Renal cortex interstitium (tissue), 11 donors: ENCODE data around the gene WFIKKN2. TPM values are rescaled to one million over a fixed set of nuclear protein-coding genes. Genes with fewer than 3 reads are reported as not detected.

Source experiments
- DNase-seq, 11 donors: peaks; one replicate each; pipeline ENCODE4 v3.0.0-alpha.2; 2013; ENCODE audit warnings: low read depth in 9 of 11, low spot score in 4 of 11; ENCODE audit errors: extremely low read depth in 1 of 11
- polyA plus RNA-seq, 3 donors: library from polyadenylated mRNA; unstranded; fragments of 120-200 nt; gene quantifications; one replicate each; pipeline ENCODE4 v1.2.1, GENCODE V29; 2013; ENCODE audit not compliant: insufficient read length in 3 of 3

WFIKKN2 gene
- polyA plus RNA-seq, 3 donors: 1.1 to 1.4 (median 1.3) TPM

DNA sequence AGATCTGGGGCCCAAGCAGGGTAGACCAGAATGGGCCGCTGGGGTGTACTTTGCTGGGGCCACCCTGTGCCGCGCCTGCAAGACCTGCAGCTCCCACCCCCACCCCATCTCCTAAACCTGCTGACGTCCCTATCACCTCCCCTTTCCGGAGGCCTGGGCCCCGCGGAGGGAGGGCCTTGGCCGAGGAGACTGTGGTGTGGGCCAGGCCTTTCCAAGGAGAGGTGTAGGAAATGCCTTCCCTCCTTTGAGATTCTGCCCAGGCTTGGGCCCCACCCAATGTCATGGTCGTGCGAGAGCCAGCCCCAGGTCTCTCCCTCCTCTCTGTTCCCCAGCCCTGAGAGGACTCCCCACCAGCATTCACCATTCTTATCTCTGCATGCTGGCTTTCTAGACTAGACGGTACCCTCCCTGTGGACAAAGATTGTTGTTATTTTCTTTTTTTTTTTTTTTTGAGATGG lies 3.9 kb upstream of the WFIKKN2 start:
- no peak for DNase-seq

DNA sequence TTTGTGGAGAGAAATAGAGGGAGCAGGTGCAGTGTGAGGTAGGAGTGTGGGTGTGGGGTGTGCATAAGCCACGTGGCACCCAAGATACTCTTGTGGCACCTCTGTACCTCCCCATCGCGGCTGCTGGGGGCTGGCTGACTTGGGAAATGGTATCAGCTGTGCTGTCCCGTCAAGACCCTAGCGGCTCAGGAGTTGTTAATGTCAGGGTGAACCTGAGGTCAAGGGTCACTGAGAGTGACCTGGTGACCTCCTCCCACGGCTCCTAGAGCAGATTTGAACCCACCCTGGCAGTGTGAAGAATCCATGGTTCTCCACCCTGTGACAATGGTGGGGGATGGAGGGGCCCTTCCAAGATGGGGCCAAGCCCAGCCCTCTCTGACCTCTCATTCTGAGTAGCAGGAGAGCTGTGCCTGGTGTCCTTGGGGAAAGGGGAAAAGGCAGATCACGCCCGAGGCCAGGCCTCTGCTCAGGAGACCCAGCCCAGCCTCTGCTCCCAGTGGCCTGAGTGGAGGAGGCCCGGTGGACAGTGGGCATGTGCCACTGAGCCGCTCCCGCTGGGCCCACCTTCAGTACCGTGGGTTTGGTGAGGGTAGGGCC lies 3.0 kb upstream of the WFIKKN2 start:
- no peak for DNase-seq

DNA sequence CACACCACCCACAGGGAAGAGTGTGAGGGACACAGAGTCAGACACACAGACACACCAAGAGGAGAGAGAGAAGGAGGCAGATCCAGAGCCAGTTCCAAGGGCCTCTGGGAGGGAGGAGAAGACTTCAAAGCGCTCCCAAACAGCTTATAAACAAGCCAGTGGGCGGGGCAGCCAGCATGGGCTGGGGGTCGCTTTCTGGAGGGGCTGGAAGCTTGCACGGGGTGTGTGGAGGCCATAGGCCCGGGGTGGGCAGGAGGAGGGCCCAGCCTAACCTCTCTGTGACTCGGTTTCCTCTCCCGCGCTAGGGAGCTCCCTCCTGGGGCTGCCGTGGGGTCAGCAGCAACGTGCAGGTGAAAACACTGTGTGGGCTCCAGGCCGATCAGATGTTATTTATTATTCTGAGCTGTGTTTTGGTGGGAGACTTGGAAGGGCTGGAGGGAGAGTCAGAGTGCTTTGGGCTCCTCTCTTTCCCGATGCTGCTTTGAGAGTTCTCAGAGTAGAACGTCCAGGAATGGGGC lies 2.5 kb upstream of the WFIKKN2 start:
- DNase-seq: no peak

DNA sequence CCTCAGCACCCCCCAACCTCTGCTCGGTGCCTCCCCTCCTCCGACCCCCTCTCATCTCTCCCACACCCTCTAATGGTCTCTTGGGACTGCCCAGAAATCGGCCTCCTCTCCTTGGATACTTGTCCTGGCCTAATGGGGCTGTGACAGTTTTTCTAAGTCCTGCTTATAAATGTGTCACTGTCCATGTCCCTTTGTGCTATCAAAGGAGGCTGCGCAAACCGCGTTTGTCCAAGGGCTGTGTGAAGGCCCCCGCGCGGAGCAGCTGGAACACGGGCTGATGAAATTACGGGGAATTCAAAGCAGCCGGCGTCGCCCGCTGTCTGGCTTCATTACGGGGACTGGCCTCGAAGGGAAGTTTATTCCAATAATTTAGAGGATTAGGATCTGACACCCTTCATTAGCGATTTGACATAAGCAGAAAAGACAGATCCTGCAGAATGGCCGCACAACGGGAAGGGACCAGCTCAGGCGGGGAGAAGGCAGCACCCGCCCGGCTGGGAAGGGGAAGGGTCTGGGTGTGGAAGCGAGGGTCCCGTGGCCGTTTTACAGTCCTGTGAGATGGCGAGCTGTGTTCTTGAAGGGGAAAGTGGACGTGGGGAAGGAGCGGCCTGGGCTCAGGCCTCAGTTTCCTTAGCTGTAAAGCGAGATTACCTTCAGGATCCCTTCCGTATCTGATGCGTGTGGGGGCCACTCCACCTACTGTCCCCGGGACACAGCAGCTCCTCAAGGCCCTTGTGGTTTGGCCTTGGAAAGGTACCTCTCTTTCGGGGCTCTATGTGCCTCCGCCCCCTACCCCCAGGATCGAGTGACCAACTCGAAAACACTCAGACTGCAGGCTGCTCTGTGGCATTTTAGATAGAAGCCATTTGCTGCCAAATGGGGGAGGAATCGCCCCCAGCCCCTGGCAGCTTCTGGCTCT lies 1.6 kb upstream of the WFIKKN2 start:
- peak in 1 of 11 donors; percentile 37 for DNase-seq

DNA sequence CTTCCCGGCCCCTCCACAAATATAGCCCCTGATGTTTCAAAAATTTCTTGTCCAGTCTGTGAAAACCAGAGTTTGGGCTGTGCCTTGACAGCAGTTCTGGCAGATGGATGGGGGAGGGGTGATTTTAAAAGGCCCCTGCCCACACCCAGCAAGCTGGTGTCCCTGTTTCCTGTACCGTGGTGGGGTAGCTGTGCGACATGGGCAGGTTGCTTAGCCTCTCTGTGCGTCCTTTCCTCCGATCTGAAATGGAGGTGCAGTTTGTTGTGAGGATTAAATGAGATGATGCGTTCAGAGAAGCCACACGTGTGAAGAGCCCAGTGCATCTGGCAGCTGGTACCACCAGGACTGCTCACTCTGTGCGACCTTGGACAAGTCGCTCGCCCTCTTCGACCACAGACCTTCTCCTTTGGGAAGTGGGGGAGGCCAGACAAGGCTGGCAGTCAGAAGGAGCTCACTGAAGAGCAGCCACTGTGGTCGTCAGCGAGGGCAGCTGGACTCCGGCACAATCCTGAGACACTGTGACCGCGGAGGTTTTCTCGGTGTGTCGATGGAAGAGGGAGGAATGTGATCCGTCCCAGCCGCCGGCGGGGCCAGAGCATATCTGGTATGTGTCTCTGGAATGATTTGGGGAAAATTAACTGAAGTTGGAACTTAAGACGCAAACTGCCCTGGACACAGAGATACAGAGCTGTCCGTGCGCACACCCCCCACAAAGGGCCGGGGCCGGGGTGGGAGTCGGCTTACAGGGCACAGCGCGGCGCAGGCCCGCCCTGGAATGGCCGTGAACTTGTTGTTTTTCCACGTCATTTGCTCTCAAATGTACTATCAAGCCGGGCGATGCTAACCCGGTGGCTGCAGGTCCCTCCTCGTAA lies 721 bp upstream of the WFIKKN2 start:
- peak in 4 of 11 donors; percentile 37 to 62 (median 47) for DNase-seq

DNA sequence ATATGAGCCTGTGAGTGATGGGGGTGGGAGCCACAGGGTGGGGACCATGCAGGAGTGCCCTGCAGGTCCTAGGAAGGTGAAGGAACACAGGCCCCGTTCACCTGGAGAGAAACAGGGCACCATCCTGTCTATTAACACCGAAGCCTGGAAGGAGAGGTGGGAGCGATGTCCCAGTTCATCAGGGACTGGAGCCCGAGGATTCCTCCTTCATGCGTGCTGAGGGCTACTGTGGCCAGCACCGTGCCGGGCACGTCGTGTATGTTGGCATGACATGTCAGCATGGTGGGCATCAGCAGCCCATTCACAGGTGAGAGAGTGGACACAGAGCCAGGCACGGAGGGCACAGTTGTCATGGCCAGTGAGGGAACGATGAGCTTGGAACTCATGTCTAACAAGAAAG lies 1.4 kb downstream of the WFIKKN2 start:
- no peak for DNase-seq

DNA sequence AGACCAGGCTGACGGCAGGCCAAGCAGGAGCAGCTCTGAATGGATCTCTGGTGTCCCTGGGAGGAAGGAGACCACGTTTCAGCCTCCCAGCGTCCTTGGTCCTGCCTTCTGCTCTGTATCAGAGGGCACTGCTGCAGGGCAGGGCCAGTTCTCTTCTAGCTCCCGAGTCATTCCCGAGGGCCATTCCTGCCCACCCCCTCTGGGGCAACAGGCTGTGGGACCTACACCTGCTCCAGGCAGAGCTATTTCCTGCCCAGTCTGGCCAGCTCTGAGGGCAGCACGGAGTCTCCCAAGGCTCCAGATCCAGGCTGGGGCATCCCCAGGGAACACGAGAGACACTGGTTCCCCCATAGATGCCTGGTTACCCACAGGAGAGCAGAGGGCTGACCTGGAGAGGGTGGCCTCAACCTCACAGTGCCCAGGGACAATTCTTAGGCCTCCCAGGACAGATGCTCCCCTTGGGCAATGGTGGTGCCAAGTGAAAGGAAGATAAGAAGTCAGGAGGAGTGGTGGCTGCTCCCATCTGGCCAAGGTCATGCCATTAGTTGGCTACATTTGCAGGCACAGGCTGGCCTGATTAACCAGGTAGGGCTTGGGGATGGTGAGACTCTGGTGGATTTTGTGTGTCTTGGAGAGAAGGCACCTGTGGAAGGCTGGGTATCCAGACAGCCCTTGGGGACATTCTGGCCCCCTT lies 2.0 kb downstream of the WFIKKN2 start:
- no peak for DNase-seq

DNA sequence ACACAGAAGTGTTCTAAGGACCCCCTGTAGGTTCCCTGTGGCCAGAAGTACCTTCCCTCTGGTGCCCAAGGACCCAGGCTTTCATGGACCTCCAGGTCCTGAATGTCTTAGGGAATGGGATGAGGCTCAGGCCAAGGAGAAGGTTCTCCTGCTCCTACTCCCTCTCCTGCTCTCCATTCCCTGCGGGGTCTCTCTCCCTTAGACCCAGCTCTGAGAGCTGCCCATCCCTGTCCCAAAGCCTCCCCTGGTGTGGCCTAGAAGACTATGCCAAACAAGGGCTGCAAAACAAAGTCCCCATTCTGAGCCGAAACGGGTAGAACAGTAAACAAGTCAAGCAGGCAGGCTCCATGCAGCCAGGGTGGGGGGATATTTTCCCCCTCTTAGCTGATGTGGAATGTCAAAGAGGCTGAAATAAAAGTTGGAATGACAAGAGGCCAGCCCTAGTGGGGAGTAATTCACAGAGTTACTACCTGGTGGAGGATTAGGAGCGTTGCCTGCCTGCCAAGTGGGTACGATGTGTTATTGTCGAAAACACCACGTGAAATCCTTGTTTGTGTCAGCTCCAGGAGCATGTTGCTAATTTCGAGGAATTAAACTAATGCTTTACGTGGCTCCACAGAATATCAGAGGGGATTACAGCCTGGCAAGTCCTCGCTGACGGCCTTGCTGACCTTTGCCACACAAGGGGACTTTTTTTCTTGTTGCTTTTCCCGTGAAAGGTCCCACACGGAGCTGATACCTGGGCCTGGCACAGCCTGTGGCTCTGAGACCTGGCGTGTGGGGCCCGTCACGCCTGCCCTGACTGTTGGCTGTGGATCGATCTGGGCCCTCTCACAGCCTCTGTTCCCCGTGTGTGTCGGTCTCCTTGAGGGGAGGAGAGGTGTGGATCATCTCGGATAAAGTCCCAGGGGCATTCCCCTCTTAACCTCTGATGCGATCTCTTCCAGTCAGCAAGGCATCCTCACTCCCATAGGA lies 2.9 kb downstream of the WFIKKN2 start:
- no peak for DNase-seq

DNA sequence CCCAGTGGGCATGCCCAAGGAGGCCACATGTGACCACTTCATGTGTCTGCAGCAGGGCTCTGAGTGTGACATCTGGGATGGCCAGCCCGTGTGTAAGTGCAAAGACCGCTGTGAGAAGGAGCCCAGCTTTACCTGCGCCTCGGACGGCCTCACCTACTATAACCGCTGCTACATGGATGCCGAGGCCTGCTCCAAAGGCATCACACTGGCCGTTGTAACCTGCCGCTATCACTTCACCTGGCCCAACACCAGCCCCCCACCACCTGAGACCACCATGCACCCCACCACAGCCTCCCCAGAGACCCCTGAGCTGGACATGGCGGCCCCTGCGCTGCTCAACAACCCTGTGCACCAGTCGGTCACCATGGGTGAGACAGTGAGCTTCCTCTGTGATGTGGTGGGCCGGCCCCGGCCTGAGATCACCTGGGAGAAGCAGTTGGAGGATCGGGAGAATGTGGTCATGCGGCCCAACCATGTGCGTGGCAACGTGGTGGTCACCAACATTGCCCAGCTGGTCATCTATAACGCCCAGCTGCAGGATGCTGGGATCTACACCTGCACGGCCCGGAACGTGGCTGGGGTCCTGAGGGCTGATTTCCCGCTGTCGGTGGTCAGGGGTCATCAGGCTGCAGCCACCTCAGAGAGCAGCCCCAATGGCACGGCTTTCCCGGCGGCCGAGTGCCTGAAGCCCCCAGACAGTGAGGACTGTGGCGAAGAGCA lies 4.4 kb downstream of the WFIKKN2 start:
- no peak for DNase-seq

DNA sequence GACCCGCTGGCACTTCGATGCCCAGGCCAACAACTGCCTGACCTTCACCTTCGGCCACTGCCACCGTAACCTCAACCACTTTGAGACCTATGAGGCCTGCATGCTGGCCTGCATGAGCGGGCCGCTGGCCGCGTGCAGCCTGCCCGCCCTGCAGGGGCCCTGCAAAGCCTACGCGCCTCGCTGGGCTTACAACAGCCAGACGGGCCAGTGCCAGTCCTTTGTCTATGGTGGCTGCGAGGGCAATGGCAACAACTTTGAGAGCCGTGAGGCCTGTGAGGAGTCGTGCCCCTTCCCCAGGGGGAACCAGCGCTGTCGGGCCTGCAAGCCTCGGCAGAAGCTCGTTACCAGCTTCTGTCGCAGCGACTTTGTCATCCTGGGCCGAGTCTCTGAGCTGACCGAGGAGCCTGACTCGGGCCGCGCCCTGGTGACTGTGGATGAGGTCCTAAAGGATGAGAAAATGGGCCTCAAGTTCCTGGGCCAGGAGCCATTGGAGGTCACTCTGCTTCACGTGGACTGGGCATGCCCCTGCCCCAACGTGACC lies 5.0 kb downstream of the WFIKKN2 start:
- DNase-seq: no peak

DNA sequence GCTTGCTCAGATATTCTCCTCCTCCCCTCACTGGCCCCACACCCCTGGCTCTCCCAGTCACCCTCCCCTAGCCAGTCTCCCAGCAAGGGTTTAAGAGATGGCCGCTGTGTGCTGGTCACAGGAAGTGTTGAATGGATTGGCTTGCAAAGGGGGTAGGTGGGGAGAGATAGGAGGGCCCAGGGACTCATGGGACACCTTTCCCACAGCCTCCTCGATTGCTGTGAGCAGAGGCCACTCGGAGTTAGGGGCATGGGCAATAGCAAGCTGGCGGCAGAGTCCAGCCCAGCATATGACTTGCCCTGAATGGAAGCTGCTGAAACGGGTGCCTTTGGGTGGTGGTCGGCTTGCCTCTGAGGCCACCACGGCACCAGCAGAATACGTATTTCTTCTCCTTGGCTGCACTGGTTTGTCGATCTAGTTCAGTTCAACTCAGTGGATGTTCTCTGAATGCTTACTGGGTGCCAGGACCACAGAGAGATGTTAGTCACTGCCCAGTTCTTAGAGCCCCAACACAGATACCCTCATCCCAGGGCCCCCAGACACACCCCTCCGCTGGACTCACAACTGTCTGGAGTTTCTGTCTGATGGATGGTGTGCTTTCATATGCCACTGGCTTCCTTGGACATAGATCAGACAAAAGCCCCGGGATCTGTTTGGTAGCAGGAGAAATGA lies 6.0 kb downstream of the WFIKKN2 start:
- no peak for DNase-seq

DNA sequence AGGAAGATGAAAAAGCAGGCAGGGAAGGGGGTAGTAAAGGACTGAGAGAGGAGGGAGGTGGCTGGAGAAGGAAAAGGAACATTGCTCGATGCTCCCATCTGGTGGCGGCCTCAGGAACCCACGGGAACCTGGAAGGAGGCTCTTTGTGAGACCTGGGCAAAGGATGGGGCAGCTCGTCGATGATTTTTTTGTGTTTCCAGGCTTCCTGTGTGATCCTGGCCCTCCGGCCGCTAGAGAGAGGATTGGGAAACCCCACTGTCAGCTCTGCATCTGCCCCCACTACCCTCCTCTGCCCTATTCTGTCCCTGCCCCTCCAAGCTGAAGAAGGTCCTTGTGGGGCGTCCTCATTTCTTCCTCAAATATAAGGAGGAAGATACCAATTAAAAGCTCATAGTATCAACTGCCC lies 6.6 kb downstream of the WFIKKN2 start:
- peak in 5 of 11 donors; percentile 38 to 67 (median 61) for DNase-seq

DNA sequence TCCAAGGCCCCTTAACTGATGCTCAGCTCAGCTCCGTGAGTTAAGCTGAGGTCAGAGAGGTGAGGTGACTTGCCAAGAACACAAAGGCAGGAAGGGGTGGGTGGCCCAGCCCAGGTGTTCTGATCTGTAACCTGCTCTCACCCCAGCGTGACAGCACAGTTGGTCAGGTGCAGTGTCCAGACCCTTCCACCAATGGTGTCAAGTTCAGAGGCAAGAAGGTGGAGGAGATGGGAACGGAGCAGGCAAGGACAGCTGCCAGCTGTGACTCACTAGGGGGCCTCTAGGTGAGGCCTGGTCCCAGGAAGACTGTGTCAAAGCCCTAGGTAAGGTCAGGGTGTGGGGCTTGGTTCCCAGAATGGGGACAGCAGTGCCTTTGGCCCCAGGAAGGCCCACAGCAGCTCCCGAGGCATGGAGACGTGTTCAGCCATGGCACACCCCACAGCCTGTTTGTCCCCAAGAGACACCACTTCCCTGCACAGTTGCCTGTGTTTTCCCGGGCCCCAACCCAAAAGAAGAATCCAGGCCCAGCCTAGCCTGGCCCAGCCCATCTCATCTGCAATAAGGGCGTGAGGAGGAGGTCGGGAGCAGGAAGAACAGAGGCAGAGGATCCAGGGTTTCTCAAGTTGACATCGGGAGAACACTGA lies 7.2 kb downstream of the WFIKKN2 start:
- no peak for DNase-seq

DNA sequence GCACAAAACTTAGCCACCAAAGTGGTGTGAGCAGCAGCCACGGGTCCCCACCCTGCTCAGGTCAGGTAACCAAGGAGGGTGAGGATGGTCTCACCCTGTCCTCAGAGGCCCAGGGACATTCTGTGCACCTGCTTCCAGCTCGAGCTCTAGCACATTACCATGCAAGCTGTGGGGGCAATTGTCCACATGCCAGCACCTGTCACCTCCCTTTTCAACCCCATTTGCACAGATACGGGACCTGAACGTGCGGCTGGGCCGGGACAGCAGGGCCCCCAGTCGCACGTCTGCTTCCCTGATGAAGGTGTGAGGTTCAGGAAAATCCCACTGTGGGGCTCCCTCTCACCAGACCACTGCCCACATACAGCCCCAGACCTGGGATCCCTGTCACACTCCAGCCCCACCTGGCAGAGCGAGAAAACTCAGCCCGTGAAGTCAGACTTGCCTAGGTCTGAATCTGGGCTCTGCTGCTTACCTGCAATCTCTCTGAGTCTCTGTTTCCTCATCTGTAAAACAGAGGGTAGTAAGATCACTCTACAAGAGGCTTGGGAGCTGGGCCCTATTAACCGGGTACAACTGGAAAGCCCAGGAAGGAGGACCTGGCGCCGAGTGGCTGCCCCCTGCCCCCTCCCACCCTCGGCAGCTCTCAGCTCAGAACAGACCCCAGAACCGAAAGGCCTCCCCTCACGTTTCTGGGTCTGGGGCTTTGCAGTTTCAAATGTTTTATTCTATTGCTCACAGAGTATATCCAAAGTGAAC lies 7.9 kb downstream of the WFIKKN2 start:
- no peak for DNase-seq

DNA sequence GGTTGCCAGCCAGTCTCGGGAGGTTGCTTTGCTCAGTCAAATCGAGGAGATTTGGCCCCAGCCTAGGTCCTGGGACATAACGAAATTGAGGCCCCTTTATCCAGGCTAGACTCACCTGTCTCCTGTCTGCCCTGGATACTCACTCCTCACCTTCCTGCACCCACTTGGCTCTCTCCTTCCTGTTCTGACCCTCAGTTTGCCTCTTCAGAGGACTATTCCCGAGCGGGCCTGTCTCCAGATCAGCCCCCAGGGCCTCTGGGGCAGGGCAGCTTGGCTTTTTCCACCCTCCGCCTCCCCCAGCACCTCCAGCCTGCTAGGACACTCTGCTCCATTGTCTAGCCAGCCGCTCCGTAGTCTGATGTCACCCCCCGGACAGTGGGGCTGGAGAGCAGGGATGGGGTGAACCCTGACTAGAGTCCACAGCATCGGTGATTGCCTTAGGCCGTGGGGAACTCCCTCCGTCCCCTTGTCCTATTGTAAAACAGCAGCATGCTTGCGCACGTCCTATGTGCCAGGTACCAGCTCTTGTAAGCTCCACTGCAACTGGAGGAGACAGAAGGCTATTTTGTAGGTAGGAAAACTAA lies 8.8 kb downstream of the WFIKKN2 start:
- DNase-seq: no peak
